Prostate gland (tissue), 2 donors: ENCODE measurements around the gene BTBD2. TPM values are rescaled to one million over a fixed set of nuclear protein-coding genes. Genes with fewer than 3 reads are reported as not detected.

Experiments used
- DNase-seq: peaks from one replicate; pipeline ENCODE4 v3.0.0-alpha.2; 2019; ENCODE audit warnings: low spot score
- H3K27ac ChIP-seq, 2 donors: fragments of 200-600 bp; sonication (generic); 2 replicates each; pipeline ENCODE4 v1.5.1; 2017 to 2019
- H3K27me3 ChIP-seq: fragments of 200-600 bp; sonication (generic); replicated peaks from 2 replicates; pipeline ENCODE4 v1.5.1; 2019; ENCODE audit not compliant: insufficient read depth
- H3K36me3 ChIP-seq, 2 donors: fragments of 200-600 bp; sonication (generic); 1 replicate in 1 of 2; 2 replicates in 1 of 2; pipeline versions ENCODE4 v1.5.1 to v1.8.1; 2017 to 2019
- H3K4me1 ChIP-seq: fragments of 200-600 bp; sonication (generic); replicated peaks from 2 replicates; pipeline ENCODE4 v1.5.1; 2019
- H3K4me3 ChIP-seq, 2 donors: fragments of 200-600 bp; sonication (generic); 2 replicates each; pipeline ENCODE4 v1.5.1; 2017 to 2019
- H3K9me3 ChIP-seq: fragments of 200-600 bp; sonication (generic); 2 replicates; pipeline ENCODE4 v1.5.1; 2017
- POLR2A ChIP-seq: fragments of 450-650 bp; IDR thresholded peaks from one replicate; pipeline ENCODE4 v1.6.1; 2016; ENCODE audit warnings: antibody characterized with exemption, mild to moderate bottlenecking
- POLR2AphosphoS5 ChIP-seq: sonication (generic); formaldehyde crosslinking; IDR thresholded peaks from one replicate; pipeline ENCODE4 v1.6.1; 2017; ENCODE audit warnings: antibody characterized with exemption
- WGBS: methylation state at CpG from one replicate; pipeline ENCODE4 v1.1.5; 2018; 5-methylcytosine and 5-hydroxymethylcytosine counted together
- intact Hi-C: fragments of 100-400 bp; cut with DNase I; formaldehyde crosslinking; loops from one replicate; pipeline ENCODE4 v1.14.2; 2022
- total RNA-seq, 2 donors: library from RNA; depleted of rRNA; stranded (reverse); fragments of >200 nt; gene quantifications; one replicate each; pipeline ENCODE4 v1.1.0, GENCODE V29; 2016
- TF ChIP-seq, protein P1 (sequence below), 4 experiments: fragments of 200-600 bp in 2 of 4; fragments of 450-650 bp in 2 of 4; sonication (generic) in 2 of 4; IDR thresholded peaks; 1 replicate in 3 of 4; 2 replicates in 1 of 4; pipeline ENCODE4 v1.5.1; 2016 to 2019; ENCODE audit warnings: antibody characterized with exemption in 4 of 4, mild to moderate bottlenecking in 2 of 4, moderate library complexity in 2 of 4

BTBD2 gene
- total RNA-seq, 2 donors from 2014 or later: 116 to 136 TPM

DNA sequence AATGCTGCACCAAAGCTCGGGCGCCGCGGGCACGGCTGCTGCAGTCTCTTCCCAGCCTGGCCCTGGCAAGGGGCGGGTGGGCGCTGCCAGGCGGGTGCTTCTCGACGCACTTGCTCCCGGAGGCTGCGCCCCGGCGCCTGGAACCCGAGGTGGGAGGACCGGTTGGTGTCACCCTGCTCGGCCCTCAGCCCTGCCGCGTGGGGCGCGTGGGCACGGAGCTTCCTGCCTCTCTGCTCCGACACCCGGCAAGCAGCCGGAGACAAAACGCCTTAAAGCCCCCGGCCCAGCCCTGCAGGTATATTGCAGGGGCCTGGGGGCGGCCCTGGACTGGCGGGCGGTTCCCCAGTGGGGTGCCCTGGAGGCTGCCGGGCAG, 34.7 kb downstream of the BTBD2 start:
- H3K27ac ChIP-seq: no peak overlapping the region
- H3K9me3 ChIP-seq: no peaks in the 10 kb centered on the region
- H3K4me1 ChIP-seq: no peaks in the 10 kb centered on the region
- no peak for TF ChIP-seq POLR2A
- TF ChIP-seq, protein P1, sequence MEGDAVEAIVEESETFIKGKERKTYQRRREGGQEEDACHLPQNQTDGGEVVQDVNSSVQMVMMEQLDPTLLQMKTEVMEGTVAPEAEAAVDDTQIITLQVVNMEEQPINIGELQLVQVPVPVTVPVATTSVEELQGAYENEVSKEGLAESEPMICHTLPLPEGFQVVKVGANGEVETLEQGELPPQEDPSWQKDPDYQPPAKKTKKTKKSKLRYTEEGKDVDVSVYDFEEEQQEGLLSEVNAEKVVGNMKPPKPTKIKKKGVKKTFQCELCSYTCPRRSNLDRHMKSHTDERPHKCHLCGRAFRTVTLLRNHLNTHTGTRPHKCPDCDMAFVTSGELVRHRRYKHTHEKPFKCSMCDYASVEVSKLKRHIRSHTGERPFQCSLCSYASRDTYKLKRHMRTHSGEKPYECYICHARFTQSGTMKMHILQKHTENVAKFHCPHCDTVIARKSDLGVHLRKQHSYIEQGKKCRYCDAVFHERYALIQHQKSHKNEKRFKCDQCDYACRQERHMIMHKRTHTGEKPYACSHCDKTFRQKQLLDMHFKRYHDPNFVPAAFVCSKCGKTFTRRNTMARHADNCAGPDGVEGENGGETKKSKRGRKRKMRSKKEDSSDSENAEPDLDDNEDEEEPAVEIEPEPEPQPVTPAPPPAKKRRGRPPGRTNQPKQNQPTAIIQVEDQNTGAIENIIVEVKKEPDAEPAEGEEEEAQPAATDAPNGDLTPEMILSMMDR (IDR thresholded peaks at IDR 0.05): no peak
- TF ChIP-seq POLR2AphosphoS5: no peak
- no peaks in the 10 kb centered on the region for H3K27me3 ChIP-seq
- 89% methylated on average over 9 of the region's 31 CpGs for WGBS
- intact Hi-C loops: no loop called here
- no peak for DNase-seq
- H3K36me3 ChIP-seq: peaks cover 3 to 23% of the 10 kb centered on the region in 2 donors
- H3K4me3 ChIP-seq: no peak overlapping the region

GRCh38 chr19:1980091-1980808, 35.3 kb downstream of the BTBD2 start:
- intact Hi-C loops: no loop called here
- Histone ChIP-seq H3K27me3 (no peaks in the 10 kb centered on the region), H3K27ac (no peak overlapping the region), H3K36me3 (peaks cover 3 to 20% of the 10 kb centered on the region in 2 donors), H3K4me1 (no peaks in the 10 kb centered on the region), H3K9me3 (no peaks in the 10 kb centered on the region), H3K4me3 (no peak overlapping the region)
- DNase-seq: no peak
- no peak for TF ChIP-seq POLR2A
- no peak for TF ChIP-seq POLR2AphosphoS5
- TF ChIP-seq, protein P1 (IDR thresholded peaks at IDR 0.05): no peak
- 84% methylated on average over 35 of the region's 35 CpGs for WGBS

DNA sequence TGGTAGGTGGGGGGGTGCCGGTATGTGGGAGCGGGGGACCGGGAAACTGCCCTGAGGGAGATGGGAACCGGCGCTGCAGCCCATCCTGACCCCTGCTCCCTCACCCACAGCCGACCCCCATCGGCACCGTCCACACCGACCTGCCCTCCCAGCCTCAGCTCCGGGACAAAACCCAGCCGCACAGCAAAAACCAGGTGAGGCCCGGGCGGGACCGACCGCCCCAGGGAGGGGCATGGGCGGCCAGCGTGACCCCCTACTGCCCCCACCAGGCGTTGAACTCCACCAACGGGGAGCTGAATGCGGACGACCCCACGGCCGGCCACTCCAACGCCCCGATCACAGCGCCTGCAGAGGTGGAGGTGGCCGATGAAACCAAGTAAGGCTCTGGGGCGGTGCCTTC, 35.9 kb downstream of the BTBD2 start:
- Histone ChIP-seq H3K9me3 (no peaks in the 10 kb centered on the region), H3K27ac (no peak overlapping the region), H3K4me3 (no peak overlapping the region), H3K36me3 (peaks cover 3 to 17% of the 10 kb centered on the region in 2 donors), H3K27me3 (no peaks in the 10 kb centered on the region), H3K4me1 (no peaks in the 10 kb centered on the region)
- no peak for TF ChIP-seq POLR2AphosphoS5
- DNase-seq: no peak
- 90% methylated on average over 28 of the region's 28 CpGs for WGBS
- intact Hi-C loops: no loop called here

DNA sequence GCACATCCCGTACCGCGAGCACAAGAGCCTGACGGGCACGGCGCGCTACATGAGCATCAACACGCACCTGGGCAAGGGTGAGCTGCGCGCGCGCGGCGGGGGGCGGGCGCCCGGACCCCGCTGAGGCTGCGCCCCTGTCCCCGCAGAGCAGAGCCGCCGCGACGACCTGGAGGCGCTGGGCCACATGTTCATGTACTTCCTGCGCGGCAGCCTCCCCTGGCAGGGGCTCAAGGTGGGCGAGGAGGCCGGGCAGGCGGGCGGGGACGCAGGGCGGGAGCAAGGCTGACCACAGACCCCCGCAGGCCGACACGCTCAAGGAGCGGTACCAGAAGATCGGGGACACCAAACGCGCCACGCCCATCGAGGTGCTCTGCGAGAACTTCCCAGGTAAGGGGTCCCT, 36.5 kb downstream of the BTBD2 start:
- TF ChIP-seq, protein P1 (IDR thresholded peaks at IDR 0.05): no peak
- TF ChIP-seq POLR2AphosphoS5 (no peak), POLR2A (no peak)
- WGBS: 95% methylated on average over 41 of the region's 43 CpGs
- H3K36me3 ChIP-seq: peaks cover 3 to 17% of the 10 kb centered on the region in 2 donors

GRCh38 chr19:1978346-1978894, 37.1 kb downstream of the BTBD2 start:
- intact Hi-C loops: no loop called here
- 91% methylated on average over 40 of the region's 51 CpGs for WGBS
- no peak for TF ChIP-seq POLR2AphosphoS5
- TF ChIP-seq POLR2A: no peak
- TF ChIP-seq, protein P1 (IDR thresholded peaks at IDR 0.05): no peak

More for the DNA sequence above, 36.5 kb downstream of the BTBD2 start:
- H3K9me3 ChIP-seq: no peaks in the 10 kb centered on the region
- DNase-seq: no peak
- no peak overlapping the region for H3K27ac ChIP-seq
- H3K27me3 ChIP-seq: no peaks in the 10 kb centered on the region
- H3K4me1 ChIP-seq: no peaks in the 10 kb centered on the region
- intact Hi-C loops: no loop called here
- H3K4me3 ChIP-seq: no peak overlapping the region

More at GRCh38 chr19:1978346-1978894, 37.1 kb downstream of the BTBD2 start:
- no peak overlapping the region for H3K27ac ChIP-seq
- no peaks in the 10 kb centered on the region for H3K9me3 ChIP-seq
- peaks cover 3 to 17% of the 10 kb centered on the region in 2 donors for H3K36me3 ChIP-seq
- H3K4me1 ChIP-seq: no peaks in the 10 kb centered on the region
- DNase-seq: no peak
- no peak overlapping the region for H3K4me3 ChIP-seq
- no peaks in the 10 kb centered on the region for H3K27me3 ChIP-seq
